GM12878 (cell line): ENCODE data around the gene NFATC2. TPM values are rescaled to one million over a fixed set of nuclear protein-coding genes. Genes with fewer than 3 reads are reported as not detected.

Experiments
- ATAC-seq: fragments of 200-7000 bp; cut with Tn5 transposase; 3 replicates; pipeline ENCODE4 v1.9.1; 2020; ENCODE audit warnings: mild to moderate bottlenecking, moderate library complexity
- BruUV-seq: library from RNA; stranded (reverse); fragments of 400-500 nt; replicated peaks from 2 replicates; lab custom pipeline; 2021; lab: Mats Ljungman, UMichigan
- CTCF ChIA-PET: fragments of 300-600 bp; sonication (Branson Sonifier 250); formaldehyde crosslinking; extraction: SDS; loops from one replicate; lab custom pipeline; 2021; ENCODE audit warnings: inconsistent platforms; lab: Yijun Ruan, JAX
- POLR2A ChIA-PET: fragments of 350-600 bp; formaldehyde crosslinking; extraction: SDS; loops from one replicate; lab custom pipeline; 2021; ENCODE audit warnings: inconsistent platforms; lab: Charles Lee
- RAD21 ChIA-PET: fragments of 300-600 bp; sonication (Branson Sonifier 250); formaldehyde crosslinking; loops from one replicate; lab custom pipeline; 2023; ENCODE audit warnings: antibody characterized with exemption; ENCODE audit not compliant: unreplicated experiment; lab: Charles Lee
- SMC1A ChIA-PET: fragments of 300-600 bp; sonication (Branson Sonifier 250); formaldehyde crosslinking; loops from one replicate; lab custom pipeline; 2023; ENCODE audit not compliant: unreplicated experiment, uncharacterized antibody; lab: Charles Lee
- DNase-seq: peaks from one replicate; pipeline ENCODE4 v3.0.0-alpha.2; 2011; ENCODE audit warnings: low read depth, low spot score
- FAIRE-seq: peaks from 3 replicates; lab custom pipeline; 2011; peaks lifted over from hg19 to GRCh38; lab: Jason Lieb, UNC
- H2AFZ ChIP-seq: 2 replicates; pipeline ENCODE4 v1.6.0; 2011; ENCODE audit warnings: low read depth, low read length, control low read depth; ENCODE audit not compliant: control insufficient read depth
- H3K27ac ChIP-seq: 2 replicates; pipeline ENCODE4 v1.5.1; 2011; ENCODE audit warnings: control low read depth; ENCODE audit not compliant: control insufficient read depth, insufficient read depth
- H3K27me3 ChIP-seq, 2 experiments: replicated peaks in 1 of 2; 2 replicates each; pipeline versions ENCODE4 v1.6.0 to v1.6.1; 2011; ENCODE audit warnings: low read length in 1 of 2; ENCODE audit not compliant: control insufficient read depth in 2 of 2, insufficient read depth in 2 of 2
- H3K36me3 ChIP-seq, 2 experiments: 2 replicates each; pipeline ENCODE4 v1.5.1; 2011; ENCODE audit warnings: low read length in 1 of 2; ENCODE audit not compliant: control insufficient read depth in 2 of 2, insufficient read depth in 2 of 2
- H3K4me1 ChIP-seq: 2 replicates; pipeline ENCODE4 v1.6.1; 2011; ENCODE audit warnings: mild to moderate bottlenecking, low read length, moderate library complexity, mixed read lengths; ENCODE audit not compliant: control insufficient read depth, insufficient read depth
- H3K4me2 ChIP-seq: 2 replicates; pipeline ENCODE4 v1.6.0; 2011; ENCODE audit warnings: control low read depth; ENCODE audit not compliant: control insufficient read depth, insufficient read depth
- H3K4me3 ChIP-seq: fragments of 200-600 bp; sonication (generic); 2 replicates; pipeline ENCODE4 v1.5.1; 2016
- H3K79me2 ChIP-seq: 2 replicates; pipeline ENCODE4 v1.6.0; 2011; ENCODE audit warnings: low read length; ENCODE audit not compliant: control insufficient read depth, insufficient read depth
- H3K9ac ChIP-seq: 2 replicates; pipeline ENCODE4 v1.8.0; 2011; ENCODE audit warnings: low read length, control low read depth, mixed read lengths; ENCODE audit not compliant: control insufficient read depth, insufficient read depth
- H3K9me3 ChIP-seq: replicated peaks from 3 replicates; pipeline ENCODE4 v1.5.1; 2011; ENCODE audit warnings: mild to moderate bottlenecking, low read length; ENCODE audit not compliant: control insufficient read depth, insufficient read depth
- H4K20me1 ChIP-seq: 2 replicates; pipeline ENCODE4 v1.6.0; 2011; ENCODE audit not compliant: control insufficient read depth, insufficient read depth
- BRCA1 ChIP-seq: IDR thresholded peaks from 2 replicates; pipeline ENCODE4 v1.6.1; 2011; ENCODE audit warnings: low read depth, low read length, improper control_type of control experiment
- CHD1 ChIP-seq: IDR thresholded peaks from 2 replicates; pipeline ENCODE4 v1.6.1; 2012; ENCODE audit warnings: low read depth, low read length, improper control_type of control experiment
- EP300 ChIP-seq, 2 experiments: fragments of 150-350 bp in 1 of 2; IDR thresholded peaks; 2 replicates each; pipeline ENCODE4 v1.6.1; 2011 to 2012; ENCODE audit warnings: low read depth in 2 of 2, low read length in 2 of 2, borderline replicate concordance in 1 of 2, improper control_type of control experiment in 1 of 2, inconsistent platforms in 1 of 2; ENCODE audit not compliant: control insufficient read depth in 1 of 2
- IKZF1 ChIP-seq: fragments of 450-650 bp; conservative IDR thresholded peaks from 2 replicates; pipeline ENCODE4 v1.6.1; 2017; ENCODE audit warnings: antibody characterized with exemption, mild to moderate bottlenecking
- KAT2A ChIP-seq: conservative IDR thresholded peaks from 2 replicates; pipeline ENCODE4 v1.6.1; 2011; ENCODE audit warnings: low read depth, low read length; ENCODE audit not compliant: control insufficient read depth
- NFIC ChIP-seq: IDR thresholded peaks from 2 replicates; pipeline ENCODE4 v1.6.1; 2012; ENCODE audit warnings: low read depth, mild to moderate bottlenecking, inconsistent platforms, low read length, moderate library complexity
- POLR2A ChIP-seq: IDR thresholded peaks from 2 replicates; pipeline ENCODE4 v1.6.1; 2011; ENCODE audit warnings: low read depth, mild to moderate bottlenecking, low read length
- POLR2AphosphoS5 ChIP-seq: IDR thresholded peaks from 2 replicates; pipeline ENCODE4 v1.6.1; 2011; ENCODE audit warnings: mild to moderate bottlenecking, low read length, inconsistent platforms
- RCOR1 ChIP-seq: conservative IDR thresholded peaks from 2 replicates; pipeline ENCODE4 v1.6.1; 2012; ENCODE audit warnings: low read depth, low read length, improper control_type of control experiment
- SRF ChIP-seq, 2 experiments: IDR thresholded peaks; 2 replicates each; pipeline ENCODE4 v1.6.1; 2011; ENCODE audit warnings: low read depth in 2 of 2, low read length in 2 of 2, mild to moderate bottlenecking in 1 of 2, moderate library complexity in 1 of 2
- WGBS: methylation state at CpG from one replicate; pipeline ENCODE4 v1.1.6; 2016; ENCODE audit warnings: low lambda C conversion rate; ENCODE audit not compliant: insufficient replicate concordance, insufficient coverage; ENCODE audit errors: missing lambda C conversion rate; 5-methylcytosine and 5-hydroxymethylcytosine counted together
- in situ Hi-C: fragments of 300-500 bp; cut with MboI; formaldehyde crosslinking; loops from 9 replicates; pipeline ENCODE4 v1.14.3; 2018; ENCODE audit warnings: mixed read lengths
- intact Hi-C: fragments of 100-400 bp; cut with micrococcal nuclease; formaldehyde crosslinking; loops from one replicate; pipeline ENCODE4 v1.14.2; 2022; ENCODE audit not compliant: unreplicated experiment
- polyA plus RNA-seq, 11 experiments: library from polyadenylated mRNA; depleted of rRNA in 4 of 11; unstranded in 6 of 11; stranded (reverse) in 5 of 11; fragments of >200 nt; fragmentation: Nextera tagmentation in 4 of 11; fragmentation: Illumina TruSeq in 1 of 11; extraction: Ambion mirVana in 4 of 11; extraction: Trizol in 1 of 11; gene quantifications; 1 replicate in 1 of 11; 2 replicates in 10 of 11; pipeline versions ENCODE4 v1.2.1 to v1.2.3, GENCODE V29; 2011 to 2016; ENCODE audit warnings: inconsistent platforms in 2 of 11, missing spikeins in 2 of 11, low read depth in 1 of 11
- total RNA-seq, 4 experiments: library from RNA; depleted of rRNA in 3 of 4; stranded (reverse); fragments of >200 nt in 3 of 4; fragmentation: Illumina TruSeq in 1 of 4; extraction: Trizol in 1 of 4; gene quantifications; 2 replicates each; pipeline versions ENCODE4 v1.2.1 to v1.2.3, GENCODE V29; 2013 to 2021
- TF ChIP-seq, protein P1 (sequence below), 3 experiments: IDR thresholded peaks in 2 of 3; conservative IDR thresholded peaks in 1 of 3; 2 replicates each; pipeline ENCODE4 v1.5.1; 2011; ENCODE audit warnings: low read depth in 3 of 3, low read length in 3 of 3, mild to moderate bottlenecking in 3 of 3, control low read depth in 2 of 3, moderate library complexity in 2 of 3, inconsistent platforms in 1 of 3, mixed read lengths in 1 of 3; ENCODE audit not compliant: control insufficient read depth in 2 of 3, insufficient read depth in 1 of 3; ENCODE audit errors: extremely low read depth in 1 of 3
- TF ChIP-seq, protein P2 (sequence below): fragments of 450-650 bp; IDR thresholded peaks from 2 replicates; pipeline ENCODE4 v1.6.1; 2016; ENCODE audit warnings: mild to moderate bottlenecking

Gene NFATC2
- total and polyA plus RNA-seq, 10 of the 15 experiments (the other 5 are each of a cell fraction or from before 2014, with no cell fraction given): 3.3 to 20.0 (median 7.3) TPM

DNA sequence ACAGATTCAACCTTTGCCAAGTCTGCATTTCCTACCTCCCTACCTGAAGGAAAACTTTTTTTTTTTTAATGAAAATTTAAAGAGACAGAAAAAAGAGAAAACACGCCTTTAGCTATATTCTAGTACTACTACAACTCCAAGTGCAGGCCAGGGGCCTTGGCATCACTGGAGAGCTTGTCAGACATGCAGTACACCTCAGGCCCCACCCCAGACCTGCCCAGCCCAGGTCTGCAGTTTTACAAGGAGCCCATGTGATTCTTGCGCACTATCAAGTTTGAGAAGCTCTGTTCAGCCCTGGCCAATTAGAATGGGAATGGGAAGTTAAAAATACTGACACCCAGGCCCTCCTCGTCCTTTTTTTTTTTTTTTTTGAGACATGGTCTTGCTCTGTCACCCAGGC is 85.0 kb downstream of the NFATC2 start:
- BruUV-seq: no TSS peak

More for the DNA sequence above, 85.0 kb downstream of the NFATC2 start:
- no peak overlapping the region for H3K27ac ChIP-seq
- H3K9ac ChIP-seq: no peak overlapping the region
- intact Hi-C loops: no loop called here
- ATAC-seq: no peak
- no peak for TF ChIP-seq RCOR1
- TF ChIP-seq KAT2A: no peak
- no peak for TF ChIP-seq NFIC
- no peak for TF ChIP-seq IKZF1
- no peak for TF ChIP-seq EP300 (IDR thresholded peaks at IDR 0.05; ENCODE audit: borderline replicate concordance in 1 of 2, control insufficient read depth in 1 of 2, low read depth in 2 of 2, low read length in 2 of 2)
- TF ChIP-seq, protein P1, sequence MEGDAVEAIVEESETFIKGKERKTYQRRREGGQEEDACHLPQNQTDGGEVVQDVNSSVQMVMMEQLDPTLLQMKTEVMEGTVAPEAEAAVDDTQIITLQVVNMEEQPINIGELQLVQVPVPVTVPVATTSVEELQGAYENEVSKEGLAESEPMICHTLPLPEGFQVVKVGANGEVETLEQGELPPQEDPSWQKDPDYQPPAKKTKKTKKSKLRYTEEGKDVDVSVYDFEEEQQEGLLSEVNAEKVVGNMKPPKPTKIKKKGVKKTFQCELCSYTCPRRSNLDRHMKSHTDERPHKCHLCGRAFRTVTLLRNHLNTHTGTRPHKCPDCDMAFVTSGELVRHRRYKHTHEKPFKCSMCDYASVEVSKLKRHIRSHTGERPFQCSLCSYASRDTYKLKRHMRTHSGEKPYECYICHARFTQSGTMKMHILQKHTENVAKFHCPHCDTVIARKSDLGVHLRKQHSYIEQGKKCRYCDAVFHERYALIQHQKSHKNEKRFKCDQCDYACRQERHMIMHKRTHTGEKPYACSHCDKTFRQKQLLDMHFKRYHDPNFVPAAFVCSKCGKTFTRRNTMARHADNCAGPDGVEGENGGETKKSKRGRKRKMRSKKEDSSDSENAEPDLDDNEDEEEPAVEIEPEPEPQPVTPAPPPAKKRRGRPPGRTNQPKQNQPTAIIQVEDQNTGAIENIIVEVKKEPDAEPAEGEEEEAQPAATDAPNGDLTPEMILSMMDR (IDR thresholded peaks at IDR 0.05 in 2 of 3, conservative IDR thresholded peaks at IDR 0.05 in 1 of 3; ENCODE audit: control insufficient read depth in 2 of 3, extremely low read depth in 1 of 3, insufficient read depth in 1 of 3, low read depth in 3 of 3, low read length in 3 of 3): no peak
- no peak for TF ChIP-seq POLR2A
- no peak for TF ChIP-seq SRF (IDR thresholded peaks at IDR 0.05; ENCODE audit: low read depth in 2 of 2, low read length in 2 of 2)
- TF ChIP-seq, protein P2, sequence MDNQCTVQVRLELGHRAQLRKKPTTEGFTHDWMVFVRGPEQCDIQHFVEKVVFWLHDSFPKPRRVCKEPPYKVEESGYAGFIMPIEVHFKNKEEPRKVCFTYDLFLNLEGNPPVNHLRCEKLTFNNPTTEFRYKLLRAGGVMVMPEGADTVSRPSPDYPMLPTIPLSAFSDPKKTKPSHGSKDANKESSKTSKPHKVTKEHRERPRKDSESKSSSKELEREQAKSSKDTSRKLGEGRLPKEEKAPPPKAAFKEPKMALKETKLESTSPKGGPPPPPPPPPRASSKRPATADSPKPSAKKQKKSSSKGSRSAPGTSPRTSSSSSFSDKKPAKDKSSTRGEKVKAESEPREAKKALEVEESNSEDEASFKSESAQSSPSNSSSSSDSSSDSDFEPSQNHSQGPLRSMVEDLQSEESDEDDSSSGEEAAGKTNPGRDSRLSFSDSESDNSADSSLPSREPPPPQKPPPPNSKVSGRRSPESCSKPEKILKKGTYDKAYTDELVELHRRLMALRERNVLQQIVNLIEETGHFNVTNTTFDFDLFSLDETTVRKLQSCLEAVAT: no peak
- no peak for TF ChIP-seq POLR2AphosphoS5
- TF ChIP-seq BRCA1: no peak
- TF ChIP-seq CHD1: no peak
- TF ChIP-seq, all 136 proteins: peak for 0
- Histone ChIP-seq H3K4me3 (no peak overlapping the region), H4K20me1 (no peaks in the 10 kb centered on the region), H3K4me2 (no peak overlapping the region), H3K4me1 (peaks cover 16% of the 10 kb centered on the region), H3K9me3 (peaks cover 4% of the 10 kb centered on the region; the same call in 2 of the 3 replicates), H3K27me3 (no peaks in the 10 kb centered on the region), H3K36me3 (peaks cover 3 to 6% of the 10 kb centered on the region in 2 experiments; a peak in 3 of 4 replicates), H2AFZ (no peak overlapping the region), H3K79me2 (no peaks in the 10 kb centered on the region)
- ChIA-PET RAD21 (interaction anchor here (0.7 to 1.4 kb wide), 4 partner anchors 72 to 299 kb away, joined by 3 to 6 read pairs (median 3); partner anchors contain the start of gene NFATC2), POLR2A (no interaction called here), CTCF (interaction anchor here (0.7 kb wide), 1 partner anchor 72 kb away, joined by 3 read pairs; no protein-coding TSS in a partner anchor), SMC1A (interaction anchor here (1.0 kb wide), 1 partner anchor 69 kb away, joined by 4 read pairs; no protein-coding TSS in a partner anchor)
- in situ Hi-C loops: no loop called here
- FAIRE-seq (no peak), DNase-seq (no peak)
- 83% methylated on average over 2 of the region's 3 CpGs for WGBS
